WI38 (cell line): ENCODE measurements around the gene LRRC59.

ENCODE experiments used
- H3K4me3 ChIP-seq: 2 replicates; pipeline ENCODE4 v1.5.1; 2011; ENCODE audit warnings: low read depth, mild to moderate bottlenecking, control low read depth, low read length
- CTCF ChIP-seq: IDR thresholded peaks from 2 replicates; pipeline ENCODE4 v1.5.1; 2012; ENCODE audit warnings: low read depth, mild to moderate bottlenecking, control low read depth, low read length

Gene LRRC59

GRCh38 chr17:50426814-50427787, 29.8 kb upstream of the LRRC59 start:
- H3K4me3 ChIP-seq, result peak overlapping the region; percentile 67
- no peak for TF ChIP-seq CTCF

- TF ChIP-seq CTCF, result no peak
- H3K4me3 ChIP-seq, result peak overlapping the region; percentile 67
Observed at GRCh38 chr17:50426472-50426782, 29.1 kb upstream of the LRRC59 start.

- H3K4me3 ChIP-seq, result peak within 1 kb of the TSS; percentile 67
- no peak for TF ChIP-seq CTCF
Observed at GRCh38 chr17:50425682-50426471, 28.6 kb upstream of the LRRC59 start, which contains the start of gene ACSF2. ACSF2 (plus strand) TSS chr17:50426218; CDS start chr17:50426262, 44 bp downstream.

GRCh38 chr17:50424996-50425681, 27.8 kb upstream of the LRRC59 start:
- peak overlapping the region; percentile 67 for H3K4me3 ChIP-seq

GRCh38 chr17:50424246-50424995, 27.1 kb upstream of the LRRC59 start:
- H3K4me3 ChIP-seq, result no peak overlapping the region
- no peak for TF ChIP-seq CTCF

More at GRCh38 chr17:50424996-50425681, 27.8 kb upstream of the LRRC59 start:
- TF ChIP-seq CTCF, result no peak

- no peak for TF ChIP-seq CTCF
- H3K4me3 ChIP-seq, result no peak overlapping the region
Observed at GRCh38 chr17:50423553-50424159, 26.3 kb upstream of the LRRC59 start.
